ENCODE measurements around the gene MAP2K7. TPM values are rescaled to one million over a fixed set of nuclear protein-coding genes. Genes with fewer than 3 reads are reported as not detected.
A peak's percentile ranks its signal among the peaks of the same experiment; 100 is the strongest.
"Not testable (repeated sequence)": the region's sequence is repeated elsewhere in the genome, so short reads cannot be mapped to it uniquely, and the experiment has no call there.

The MAP2K7 gene
- total RNA-seq, 1 experiment from 2014 or later: 12.9 TPM

DNA sequence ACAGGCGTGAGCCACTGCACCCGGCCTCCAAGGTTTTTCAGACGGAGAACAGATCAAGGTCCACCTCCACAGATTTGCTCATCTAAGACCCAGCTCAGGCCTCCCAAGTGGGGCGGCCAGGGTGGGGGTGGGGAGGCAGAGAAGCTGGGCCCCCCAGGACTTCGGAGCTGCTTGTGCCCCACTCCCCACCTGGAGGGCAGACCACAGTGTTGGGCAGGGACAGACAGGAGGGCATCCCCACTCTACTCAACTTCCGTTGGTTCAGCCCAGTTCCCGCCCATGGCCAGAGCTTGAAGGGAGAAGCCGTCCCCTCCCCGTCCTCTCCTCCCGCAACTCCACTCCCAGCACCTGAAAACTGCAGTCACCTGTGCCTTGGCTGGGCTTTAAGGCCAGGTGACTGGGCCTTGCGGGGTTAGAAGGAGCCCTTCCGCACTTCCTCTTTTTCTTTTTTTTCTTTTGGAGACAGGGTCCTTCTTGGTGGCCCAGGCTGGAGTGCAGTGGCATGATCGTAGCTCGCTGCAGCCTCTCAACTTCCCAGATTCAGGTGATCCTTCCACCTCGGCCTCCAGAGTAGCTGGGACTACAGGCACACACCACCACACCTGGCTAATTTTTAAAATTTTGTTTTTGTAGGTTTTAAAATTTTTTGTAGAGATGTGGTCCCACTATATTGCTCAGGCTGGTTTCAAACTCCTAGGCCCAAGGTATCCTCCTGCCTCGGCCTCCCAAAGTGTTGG lies 16.1 kb upstream of the MAP2K7 start:
- Histone ChIP-seq H3K4me3 (no peak overlapping the region), H3K36me3 (no peaks in the 10 kb centered on the region), H3K27me3 (no peaks in the 10 kb centered on the region), H3K4me1 (no peaks in the 10 kb centered on the region), H3K27ac (no peak overlapping the region), H3K9me3 (replicated peaks) (no peaks in the 10 kb centered on the region)
- DNase-seq: no peak

DNA sequence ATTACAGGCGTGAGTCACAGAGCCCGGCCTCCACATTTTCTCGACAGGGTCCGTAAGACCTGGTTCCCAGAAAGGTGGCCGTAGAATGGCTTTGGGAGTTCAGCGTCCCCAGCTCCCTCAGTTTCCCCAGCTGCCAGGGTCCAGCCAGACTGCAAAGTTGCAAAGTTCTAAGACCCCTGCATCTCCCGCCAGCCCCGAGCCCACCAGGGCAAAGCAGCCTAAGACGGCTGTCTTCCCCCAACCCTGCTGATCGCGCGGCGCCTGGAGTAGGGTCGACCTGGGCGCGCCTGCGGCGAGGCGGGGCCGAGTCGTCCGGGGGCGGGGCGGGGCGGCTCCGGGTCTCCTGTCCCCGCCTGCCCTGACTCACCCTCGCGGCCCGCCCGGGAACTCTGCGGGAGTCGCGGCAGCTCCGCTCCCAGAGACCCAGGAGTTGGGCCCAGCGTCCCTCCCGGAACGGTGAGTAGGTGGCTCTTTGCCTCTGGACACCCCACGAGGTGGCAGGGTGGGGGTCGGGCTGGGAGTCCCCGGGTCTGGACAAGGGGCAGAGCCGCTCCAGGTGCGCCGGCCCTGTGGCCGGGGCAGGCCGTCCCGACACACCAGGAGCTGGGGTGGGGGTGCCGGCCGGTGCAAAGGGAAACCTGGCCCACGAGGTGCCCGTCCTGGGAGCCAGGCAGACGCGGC lies 15.4 kb upstream of the MAP2K7 start, which contains the start of gene LRRC8E:
Gene LRRC8E (plus strand): TSS at position 366 of the 681 bp plus-strand sequence. CDS start 7,094 bp downstream, outside the sequence.
- Histone ChIP-seq H3K36me3 (no peaks in the 10 kb centered on the region), H3K27me3 (no peaks in the 10 kb centered on the region), H3K9me3 (replicated peaks) (no peaks in the 10 kb centered on the region), H3K27ac (no peak within 1 kb of the TSS), H3K4me3 (no peak within 1 kb of the TSS), H3K4me1 (no peaks in the 10 kb centered on the region)
- no peak for DNase-seq

DNA sequence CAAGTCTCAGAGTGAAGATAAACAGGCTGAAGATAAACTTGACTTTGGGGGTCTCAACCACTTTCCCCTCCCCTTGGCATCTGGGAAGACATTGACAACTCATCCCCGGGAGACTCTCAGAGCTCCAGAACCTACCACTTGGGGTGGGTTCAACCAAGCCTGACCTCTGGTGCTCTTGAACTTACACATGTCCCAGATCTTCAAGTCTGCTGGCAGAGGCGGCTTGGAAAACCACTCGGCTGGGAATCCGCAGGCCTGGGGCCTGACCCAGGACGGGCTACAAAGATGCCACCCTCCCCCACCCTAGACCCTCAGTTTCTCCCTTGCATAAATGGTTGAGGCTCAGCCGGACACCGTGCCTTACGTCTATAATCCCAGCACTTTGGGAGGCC lies 14.9 kb upstream of the MAP2K7 start:
- no peaks in the 10 kb centered on the region for H3K9me3 ChIP-seq (replicated peaks)
- H3K4me3 ChIP-seq: no peak overlapping the region
- no peaks in the 10 kb centered on the region for H3K4me1 ChIP-seq
- H3K27ac ChIP-seq: no peak overlapping the region
- no peak for DNase-seq
- no peaks in the 10 kb centered on the region for H3K36me3 ChIP-seq
- no peaks in the 10 kb centered on the region for H3K27me3 ChIP-seq

DNA sequence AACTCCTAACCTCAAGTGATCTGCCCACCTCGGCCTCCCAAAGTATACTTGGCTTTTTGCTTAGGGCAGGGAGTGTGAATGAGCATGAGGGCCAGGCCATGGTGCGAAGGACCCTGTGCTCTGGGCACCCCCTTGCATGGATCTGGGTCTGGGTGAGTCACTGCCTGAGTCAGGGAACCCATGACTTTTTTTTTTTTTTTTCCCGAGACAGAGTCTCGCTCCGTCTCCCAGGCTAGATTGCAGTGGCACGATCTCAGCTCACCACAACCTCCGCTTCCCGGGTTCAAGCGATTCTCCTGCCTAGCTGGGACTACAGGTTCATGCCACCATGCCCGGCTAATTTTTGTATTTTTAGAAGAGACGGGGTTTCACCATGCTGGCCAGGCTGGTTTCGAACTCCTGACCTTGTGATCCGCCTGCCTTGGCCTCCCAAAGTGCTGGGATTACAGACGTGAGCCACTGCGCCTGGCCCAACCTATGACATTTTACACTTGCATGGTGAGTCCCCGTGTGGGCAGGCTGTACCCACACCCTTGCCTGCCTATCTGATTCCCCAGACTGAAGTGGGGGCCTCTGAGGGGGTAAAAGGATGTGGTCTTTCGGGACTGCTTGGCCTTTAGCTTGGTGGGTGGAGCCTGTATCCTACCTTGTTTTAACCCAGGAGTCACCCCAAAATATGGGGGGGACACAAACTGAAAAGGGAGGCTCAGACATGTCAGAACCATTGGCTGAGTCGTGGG lies 10.1 kb upstream of the MAP2K7 start:
- not testable (repeated sequence) for H3K36me3 ChIP-seq; H3K27ac ChIP-seq; H3K4me1 ChIP-seq; H3K4me3 ChIP-seq; DNase-seq; H3K27me3 ChIP-seq; H3K9me3 ChIP-seq (replicated peaks)

DNA sequence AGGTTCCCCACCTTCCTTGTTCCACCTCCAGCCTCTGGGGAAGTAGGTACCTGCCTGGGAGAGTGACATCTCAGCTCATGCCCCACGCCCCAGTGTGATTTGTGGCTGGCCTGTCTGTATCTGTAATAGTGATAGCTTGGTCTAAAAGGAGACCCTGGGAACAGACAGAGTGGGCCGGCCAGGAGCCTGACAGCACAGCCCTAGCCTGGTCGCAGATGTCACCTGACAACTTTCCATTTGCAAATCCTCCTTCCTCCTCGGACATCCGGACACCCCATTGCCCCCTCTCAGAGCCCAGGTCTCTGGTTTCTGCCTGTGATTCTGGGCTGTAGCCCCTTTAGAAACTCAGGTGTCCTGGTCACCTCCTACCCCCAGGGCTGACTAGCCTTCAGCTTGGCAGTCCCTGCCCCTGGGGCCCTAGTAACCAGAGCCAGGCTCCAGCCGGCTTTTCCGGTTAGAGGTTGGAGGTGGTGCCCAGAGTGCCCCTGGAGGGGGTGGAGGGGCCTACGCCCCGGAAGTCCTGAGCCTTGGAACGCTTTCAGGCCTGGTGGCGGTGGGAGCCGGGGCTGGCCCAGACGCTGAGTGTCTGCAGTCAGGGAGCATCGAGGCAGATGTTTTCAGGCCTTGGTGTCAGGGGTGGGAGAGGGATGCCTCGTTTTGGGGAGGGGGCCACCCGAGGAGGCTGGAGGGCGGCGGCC lies 8.9 kb upstream of the MAP2K7 start:
- DNase-seq: peak; percentile 31

DNA sequence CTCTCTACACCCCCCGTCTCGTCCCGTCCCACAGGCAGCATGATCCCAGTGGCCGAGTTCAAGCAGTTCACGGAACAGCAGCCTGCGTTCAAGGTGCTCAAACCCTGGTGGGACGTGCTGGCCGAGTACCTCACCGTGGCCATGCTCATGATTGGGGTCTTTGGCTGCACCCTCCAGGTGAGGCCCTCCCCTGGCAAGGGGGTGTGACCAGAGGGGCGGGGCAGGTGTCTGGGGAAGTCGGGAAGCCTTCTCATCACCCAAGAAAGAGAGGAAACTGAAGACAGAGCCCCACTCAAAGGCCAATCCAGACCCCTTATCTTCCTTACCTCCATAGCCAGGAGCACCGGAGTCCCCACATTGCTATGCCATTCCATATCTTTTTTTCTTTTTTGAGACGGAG lies 8.1 kb upstream of the MAP2K7 start:
- Histone ChIP-seq H3K27ac (no peak overlapping the region), H3K4me3 (no peak overlapping the region), H3K4me1 (no peaks in the 10 kb centered on the region), H3K9me3 (replicated peaks) (no peaks in the 10 kb centered on the region), H3K27me3 (no peaks in the 10 kb centered on the region), H3K36me3 (no peaks in the 10 kb centered on the region)
- no peak for DNase-seq

More for the DNA sequence above, 8.9 kb upstream of the MAP2K7 start:
- Histone ChIP-seq H3K36me3 (no peaks in the 10 kb centered on the region), H3K4me3 (no peak overlapping the region), H3K27ac (no peak overlapping the region), H3K9me3 (replicated peaks) (no peaks in the 10 kb centered on the region), H3K27me3 (no peaks in the 10 kb centered on the region), H3K4me1 (no peaks in the 10 kb centered on the region)

DNA sequence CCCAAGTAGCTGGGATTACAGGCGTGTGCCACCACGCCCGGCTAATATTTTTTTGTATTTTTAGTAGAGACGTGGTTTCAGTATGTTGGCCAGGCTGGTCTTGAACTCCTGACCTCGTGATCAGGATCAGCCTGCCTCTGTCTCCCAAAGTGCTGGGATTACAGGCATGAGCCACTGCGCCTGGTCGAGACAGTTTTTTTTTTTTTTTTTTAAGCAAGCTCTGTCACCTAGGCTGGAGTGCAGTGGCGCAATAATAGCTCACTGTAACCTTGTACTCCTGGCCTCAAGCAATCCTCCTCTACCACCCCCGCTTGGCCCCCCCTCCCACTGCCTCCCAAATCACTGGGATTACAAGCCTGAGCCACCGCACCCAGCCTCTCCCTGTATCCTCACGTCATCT lies 6.4 kb upstream of the MAP2K7 start:
- no peak for DNase-seq
- Histone ChIP-seq H3K27me3 (no peaks in the 10 kb centered on the region), H3K4me3 (no peak overlapping the region), H3K27ac (no peak overlapping the region), H3K4me1 (no peaks in the 10 kb centered on the region), H3K9me3 (replicated peaks) (no peaks in the 10 kb centered on the region), H3K36me3 (no peaks in the 10 kb centered on the region)

DNA sequence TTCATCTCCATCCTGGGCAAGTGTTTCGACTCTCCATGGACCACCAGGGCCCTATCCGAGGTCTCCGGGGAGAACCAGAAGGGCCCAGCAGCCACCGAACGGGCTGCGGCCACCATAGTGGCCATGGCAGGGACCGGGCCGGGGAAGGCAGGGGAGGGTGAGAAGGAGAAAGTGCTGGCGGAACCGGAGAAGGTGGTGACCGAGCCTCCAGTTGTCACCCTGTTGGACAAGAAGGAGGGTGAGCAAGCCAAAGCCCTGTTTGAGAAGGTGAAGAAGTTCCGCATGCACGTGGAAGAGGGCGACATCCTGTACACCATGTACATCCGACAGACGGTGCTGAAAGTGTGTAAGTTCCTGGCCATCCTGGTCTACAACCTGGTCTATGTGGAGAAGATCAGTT lies 4.7 kb upstream of the MAP2K7 start:
- H3K4me1 ChIP-seq: no peaks in the 10 kb centered on the region; the same call in 1 of the 2 replicates
- no peak for DNase-seq
- H3K4me3 ChIP-seq: no peak overlapping the region
- no peaks in the 10 kb centered on the region for H3K36me3 ChIP-seq
- H3K9me3 ChIP-seq (replicated peaks): no peaks in the 10 kb centered on the region
- no peak overlapping the region for H3K27ac ChIP-seq
- H3K27me3 ChIP-seq: no peaks in the 10 kb centered on the region

DNA sequence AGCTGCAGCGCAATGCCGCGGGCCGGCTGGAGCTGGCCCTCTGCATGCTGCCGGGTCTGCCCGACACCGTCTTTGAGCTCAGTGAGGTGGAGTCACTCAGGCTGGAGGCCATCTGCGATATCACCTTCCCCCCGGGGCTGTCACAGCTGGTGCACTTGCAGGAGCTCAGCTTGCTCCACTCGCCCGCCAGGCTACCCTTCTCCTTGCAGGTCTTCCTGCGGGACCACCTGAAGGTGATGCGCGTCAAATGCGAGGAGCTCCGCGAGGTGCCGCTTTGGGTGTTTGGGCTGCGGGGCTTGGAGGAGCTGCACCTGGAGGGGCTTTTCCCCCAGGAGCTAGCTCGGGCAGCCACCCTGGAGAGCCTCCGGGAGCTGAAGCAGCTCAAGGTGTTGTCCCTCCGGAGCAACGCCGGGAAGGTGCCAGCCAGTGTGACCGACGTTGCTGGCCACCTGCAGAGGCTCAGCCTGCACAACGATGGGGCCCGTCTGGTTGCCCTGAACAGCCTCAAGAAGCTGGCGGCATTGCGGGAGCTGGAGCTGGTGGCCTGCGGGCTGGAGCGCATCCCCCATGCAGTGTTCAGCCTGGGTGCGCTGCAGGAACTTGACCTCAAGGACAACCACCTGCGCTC lies 3.8 kb upstream of the MAP2K7 start:
- no peak overlapping the region for H3K27ac ChIP-seq
- no peak overlapping the region for H3K4me3 ChIP-seq
- no peak for DNase-seq
- no peaks in the 10 kb centered on the region for H3K27me3 ChIP-seq
- H3K9me3 ChIP-seq (replicated peaks): no peaks in the 10 kb centered on the region
- H3K4me1 ChIP-seq: no peaks in the 10 kb centered on the region; the same call in 1 of the 2 replicates
- H3K36me3 ChIP-seq: no peaks in the 10 kb centered on the region

DNA sequence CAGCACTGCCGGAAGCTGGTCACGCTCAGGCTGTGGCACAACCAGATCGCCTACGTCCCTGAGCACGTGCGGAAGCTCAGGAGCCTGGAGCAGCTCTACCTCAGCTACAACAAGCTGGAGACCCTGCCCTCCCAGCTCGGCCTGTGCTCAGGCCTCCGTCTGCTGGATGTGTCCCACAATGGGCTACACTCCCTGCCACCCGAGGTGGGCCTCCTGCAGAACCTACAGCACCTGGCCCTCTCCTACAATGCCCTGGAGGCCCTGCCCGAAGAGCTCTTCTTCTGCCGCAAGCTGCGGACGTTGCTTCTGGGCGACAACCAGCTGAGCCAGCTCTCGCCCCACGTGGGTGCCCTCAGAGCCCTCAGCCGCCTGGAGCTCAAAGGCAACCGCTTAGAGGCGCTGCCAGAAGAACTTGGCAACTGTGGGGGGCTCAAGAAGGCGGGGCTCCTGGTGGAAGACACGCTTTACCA lies 3.2 kb upstream of the MAP2K7 start:
- Histone ChIP-seq H3K27me3 (no peaks in the 10 kb centered on the region), H3K9me3 (replicated peaks) (no peaks in the 10 kb centered on the region), H3K4me3 (no peak overlapping the region), H3K36me3 (no peaks in the 10 kb centered on the region), H3K4me1 (no peaks in the 10 kb centered on the region; the same call in 1 of the 2 replicates), H3K27ac (no peak overlapping the region)
- DNase-seq: no peak

DNA sequence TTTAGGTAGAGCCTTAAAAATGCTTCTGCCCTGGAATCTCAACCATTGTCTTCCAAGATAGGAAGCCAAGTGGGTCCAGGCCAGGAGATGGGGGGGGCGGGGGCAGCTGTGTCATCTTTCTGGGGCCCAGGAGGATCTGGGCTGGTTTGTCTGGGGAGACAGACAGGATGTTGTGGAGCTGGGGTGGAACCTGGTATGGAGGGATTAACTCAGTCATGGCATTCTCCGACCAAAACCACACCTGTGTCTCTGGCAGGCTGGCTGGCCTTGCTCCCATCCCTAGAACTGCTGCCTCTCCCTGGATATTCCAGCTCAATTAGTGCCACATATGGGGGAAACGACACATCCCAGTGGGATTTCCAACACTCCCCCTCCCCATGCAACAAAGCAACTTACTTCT lies 2.7 kb upstream of the MAP2K7 start:
- Histone ChIP-seq H3K4me3 (no peak overlapping the region), H3K4me1 (no peaks in the 10 kb centered on the region; the same call in 1 of the 2 replicates), H3K27me3 (no peaks in the 10 kb centered on the region), H3K36me3 (no peaks in the 10 kb centered on the region), H3K9me3 (replicated peaks) (no peaks in the 10 kb centered on the region), H3K27ac (no peak overlapping the region)
- DNase-seq: no peak

DNA sequence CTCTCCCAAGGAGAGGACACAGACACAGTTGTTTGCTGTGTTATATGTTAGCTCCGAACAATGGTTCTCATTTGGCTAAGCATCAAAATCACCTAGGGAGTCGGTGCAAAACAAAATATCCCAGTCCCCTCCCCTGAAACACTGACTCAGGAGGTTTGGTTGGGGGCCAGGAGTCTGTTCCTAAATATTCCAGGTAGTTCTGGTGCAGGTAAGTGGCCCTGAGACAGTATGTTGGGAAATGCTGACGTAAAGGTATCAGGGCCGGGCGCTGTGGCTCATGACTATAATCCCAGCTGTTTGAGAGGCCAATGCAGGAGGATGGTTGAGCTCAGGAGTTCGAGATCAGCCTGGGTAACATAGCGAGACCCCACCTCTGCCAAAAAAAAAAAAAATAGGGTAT lies 2.3 kb upstream of the MAP2K7 start:
- Histone ChIP-seq H3K4me3 (no peak overlapping the region), H3K27me3 (no peaks in the 10 kb centered on the region), H3K4me1 (no peaks in the 10 kb centered on the region; the same call in 1 of the 2 replicates), H3K9me3 (replicated peaks) (no peaks in the 10 kb centered on the region), H3K27ac (no peak overlapping the region), H3K36me3 (no peaks in the 10 kb centered on the region)
- DNase-seq: no peak

DNA sequence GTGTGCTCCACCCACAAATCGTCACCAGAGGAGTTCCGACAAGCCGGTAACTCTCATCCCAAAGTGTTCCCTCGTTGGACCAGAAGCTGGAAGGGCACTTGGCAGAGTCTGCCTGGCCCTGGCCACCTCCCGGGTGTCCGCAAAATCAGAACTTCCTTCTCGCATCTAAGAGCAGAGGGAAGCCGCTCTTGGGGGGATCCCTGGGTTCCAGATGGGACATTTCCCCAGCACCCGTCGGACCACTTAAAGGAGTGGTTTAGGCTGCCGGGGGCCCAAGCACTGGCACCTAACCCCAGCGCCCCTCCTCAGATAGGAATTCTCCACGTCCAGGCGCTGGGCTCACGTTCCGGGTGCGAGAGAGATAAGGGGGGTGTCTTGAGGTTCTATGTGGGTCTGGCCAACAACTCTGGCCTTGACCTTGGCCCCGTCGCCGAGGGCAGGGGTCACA lies 857 bp upstream of the MAP2K7 start:
- Histone ChIP-seq H3K4me1 (no peaks in the 10 kb centered on the region; the same call in 1 of the 2 replicates), H3K36me3 (no peaks in the 10 kb centered on the region), H3K4me3 (peak overlapping the region; percentile 77), H3K27me3 (no peaks in the 10 kb centered on the region), H3K9me3 (replicated peaks) (no peaks in the 10 kb centered on the region), H3K27ac (peak overlapping the region; percentile 36; the same call in 1 of the 2 replicates)
- DNase-seq: no peak
